ENCODE results near the gene KIF3A. TPM values are rescaled to one million over a fixed set of nuclear protein-coding genes. Genes with fewer than 3 reads are reported as not detected.

The KIF3A gene
- total RNA-seq, 4 donors from 2014 or later = 2.2 to 7.6 (median 4.6) TPM

DNA sequence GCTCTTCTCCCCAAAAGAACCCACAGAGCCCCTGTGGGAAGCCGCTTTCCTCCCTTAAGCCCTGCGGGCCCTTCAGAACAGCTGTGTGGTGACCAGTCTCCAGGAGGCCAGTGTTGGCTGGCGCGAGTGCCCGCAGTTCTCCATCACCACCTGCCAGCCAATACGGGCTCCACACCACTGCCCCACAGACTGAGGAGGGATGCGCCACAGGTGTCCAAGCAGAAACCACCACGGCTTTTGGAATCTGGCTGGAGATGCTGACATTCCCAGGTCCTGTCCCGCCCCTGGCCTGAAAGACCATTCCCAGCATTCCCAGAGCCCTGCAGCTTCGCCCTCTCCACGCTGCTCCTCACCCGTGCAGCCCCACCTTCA is 22.7 kb upstream of the KIF3A start:
- peaks cover 16 to 90% (median 46%) of the 10 kb centered on the region in 3 donors for H3K36me3 ChIP-seq
- intact Hi-C loops (cut with DNase I) = no loop called here

DNA sequence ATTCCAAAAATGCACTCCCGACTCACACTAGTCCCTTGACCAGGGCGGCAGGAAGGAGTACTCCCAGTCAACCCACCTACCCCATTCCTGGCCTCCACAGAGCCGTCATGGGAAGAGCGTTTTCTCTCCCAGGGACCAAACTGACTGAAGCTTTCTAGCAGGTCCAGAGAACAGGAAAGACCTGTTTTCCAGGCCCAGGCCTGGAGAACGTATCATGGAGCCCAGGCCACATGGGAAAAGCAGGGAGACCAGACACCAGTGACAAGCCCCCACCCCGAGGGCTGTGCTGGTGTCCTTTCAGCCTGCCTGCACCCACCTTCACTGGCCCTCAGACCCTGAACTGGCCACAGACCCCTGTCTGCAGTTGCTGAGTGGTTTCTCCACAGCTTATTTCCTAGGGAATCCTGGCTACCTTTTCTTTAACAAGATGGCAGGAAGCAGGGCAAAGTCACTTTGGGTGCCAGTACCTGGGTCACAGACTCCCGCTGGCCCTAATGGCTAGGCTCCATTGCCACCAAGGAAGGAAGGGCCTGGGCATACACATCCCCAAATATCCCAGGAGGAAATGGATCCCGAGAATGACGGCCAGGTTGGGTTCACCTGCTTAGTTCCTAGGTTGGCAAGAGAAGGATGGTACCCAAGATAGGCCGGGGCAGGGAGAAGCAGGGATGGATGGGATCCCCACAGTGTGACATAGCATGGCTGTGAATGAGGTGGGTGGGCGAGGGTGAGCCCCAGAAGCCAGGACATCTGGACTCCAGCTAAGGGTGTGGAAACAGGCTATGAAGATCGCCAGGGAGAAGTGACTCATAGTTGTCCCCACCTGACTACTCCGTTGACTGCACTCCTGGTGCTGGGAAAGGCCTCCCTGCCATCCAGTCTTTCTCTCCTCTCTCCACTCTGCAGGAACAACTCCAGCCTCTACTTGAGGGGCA is 22.0 kb upstream of the KIF3A start:
- intact Hi-C loops (cut with DNase I) = no loop called here
- Histone ChIP-seq H3K4me3 (no peak overlapping the region), H3K27ac (no peak overlapping the region), H3K36me3 (peaks cover 10 to 83% (median 44%) of the 10 kb centered on the region in 3 donors), H3K27me3 (no peaks in the 10 kb centered on the region), H3K9me3 (no peaks in the 10 kb centered on the region), H3K4me1 (peaks cover 0 to 13% (median 0%) of the 10 kb centered on the region in 3 donors)
- TF ChIP-seq POLR2A (IDR thresholded peaks at IDR 0.05) (no peak), CTCF (IDR thresholded peaks at IDR 0.05) (no peak)
- DNase-seq = no peak
- WGBS, 2 donors = 78 to 80% methylated on average over 8 to 11 of the region's 13 CpGs

More for the DNA sequence above, 22.7 kb upstream of the KIF3A start:
- H3K27ac ChIP-seq = no peak overlapping the region
- no peaks in the 10 kb centered on the region for H3K27me3 ChIP-seq
- H3K4me1 ChIP-seq = peaks cover 0 to 13% (median 0%) of the 10 kb centered on the region in 3 donors
- no peaks in the 10 kb centered on the region for H3K9me3 ChIP-seq
- no peak for DNase-seq
- TF ChIP-seq POLR2A (IDR thresholded peaks at IDR 0.05) (no peak), CTCF (IDR thresholded peaks at IDR 0.05) (no peak)
- H3K4me3 ChIP-seq = no peak overlapping the region
- WGBS, 2 donors = 89 to 100% methylated on average over 2 to 6 of the region's 12 CpGs

GRCh38 chr5:132758451-132758850 is 21.1 kb upstream of the KIF3A start:
- Histone ChIP-seq H3K27me3 (no peaks in the 10 kb centered on the region), H3K4me1 (peaks cover 0 to 13% (median 0%) of the 10 kb centered on the region in 3 donors), H3K27ac (no peak overlapping the region), H3K9me3 (no peaks in the 10 kb centered on the region), H3K4me3 (no peak overlapping the region), H3K36me3 (peaks cover 4 to 74% (median 35%) of the 10 kb centered on the region in 3 donors)
- intact Hi-C loops (cut with DNase I) = no loop called here
- TF ChIP-seq POLR2A (IDR thresholded peaks at IDR 0.05) = no peak
- no peak for TF ChIP-seq CTCF (IDR thresholded peaks at IDR 0.05)
- 89 to 93% methylated on average over 11 to 13 of the region's 13 CpGs for WGBS, 2 donors
- no peak for DNase-seq

DNA sequence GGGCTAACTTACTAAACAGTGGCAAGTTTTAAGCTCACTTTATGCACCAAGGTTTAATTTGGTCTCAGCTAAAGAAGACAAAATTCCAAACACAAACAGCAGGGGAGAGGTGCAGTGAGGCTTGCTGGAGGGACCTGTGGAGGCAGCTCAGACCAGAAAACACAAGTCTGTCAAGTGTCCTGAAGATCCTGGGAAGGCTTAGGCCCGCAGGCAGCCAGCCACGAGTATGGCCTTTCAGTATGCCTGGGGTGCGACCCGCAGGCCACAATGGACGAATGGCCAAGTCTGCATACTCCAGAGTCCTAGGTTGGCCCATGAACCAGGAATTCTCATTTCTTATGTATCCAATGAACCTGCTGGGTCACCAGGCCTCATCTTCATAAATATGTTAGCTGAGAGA is 19.2 kb upstream of the KIF3A start:
- intact Hi-C loops (cut with DNase I) = no loop called here
- no peaks in the 10 kb centered on the region for H3K9me3 ChIP-seq
- H3K4me1 ChIP-seq = peaks cover 0 to 13% (median 0%) of the 10 kb centered on the region in 3 donors
- H3K36me3 ChIP-seq = peaks cover 0 to 55% (median 23%) of the 10 kb centered on the region in 3 donors
- H3K27me3 ChIP-seq = no peaks in the 10 kb centered on the region
- no peak for DNase-seq
- H3K4me3 ChIP-seq = no peak overlapping the region
- no peak for TF ChIP-seq POLR2A (IDR thresholded peaks at IDR 0.05)
- no peak for TF ChIP-seq CTCF (IDR thresholded peaks at IDR 0.05)
- no peak overlapping the region for H3K27ac ChIP-seq
- WGBS, 2 donors = 85 to 93% methylated on average over 5 of the region's 5 CpGs

- peaks cover 0 to 39% (median 7%) of the 10 kb centered on the region in 3 donors for H3K36me3 ChIP-seq
- TF ChIP-seq POLR2A (IDR thresholded peaks at IDR 0.05) (no peak), CTCF (IDR thresholded peaks at IDR 0.05) (no peak)
- H3K27ac ChIP-seq = no peak overlapping the region
- intact Hi-C loops (cut with DNase I) = no loop called here
- no peak for DNase-seq
- no peaks in the 10 kb centered on the region for H3K9me3 ChIP-seq
- peaks cover 0 to 11% (median 0%) of the 10 kb centered on the region in 3 donors for H3K4me1 ChIP-seq
- H3K4me3 ChIP-seq = no peak overlapping the region
- no peaks in the 10 kb centered on the region for H3K27me3 ChIP-seq
Measured at GRCh38 chr5:132754947-132755346, 17.6 kb upstream of the KIF3A start.

All from esophagus squamous epithelium (tissue), 5 donors.